HG02623 (cell line): Measurements from ENCODE around the gene SLC22A3.

ENCODE experiments used
- ATAC-seq: cut with Tn5 transposase; IDR thresholded peaks from one replicate; pipeline ENCODE4 v1.9.1; 2021; ENCODE audit warnings: moderate library complexity; ENCODE audit not compliant: unreplicated experiment

The SLC22A3 gene

GRCh38 chr6:160398674-160399271, 50.6 kb downstream of the SLC22A3 start:
- peak; percentile 96 for ATAC-seq

GRCh38 chr6:160400446-160400845, 52.3 kb downstream of the SLC22A3 start:
- no peak for ATAC-seq

- no peak for ATAC-seq
Observed at GRCh38 chr6:160408528-160408927, 60.4 kb downstream of the SLC22A3 start.

GRCh38 chr6:160412993-160413392, 64.8 kb downstream of the SLC22A3 start:
- ATAC-seq, result no peak

GRCh38 chr6:160417146-160417545, 69.0 kb downstream of the SLC22A3 start:
- ATAC-seq, result no peak

GRCh38 chr6:160417550-160417949, 69.4 kb downstream of the SLC22A3 start:
- no peak for ATAC-seq

GRCh38 chr6:160418370-160418769, 70.2 kb downstream of the SLC22A3 start:
- no peak for ATAC-seq

- no peak for ATAC-seq
Observed at GRCh38 chr6:160419488-160419887, 71.3 kb downstream of the SLC22A3 start.

- no peak for ATAC-seq
Observed at GRCh38 chr6:160420253-160420968, 72.2 kb downstream of the SLC22A3 start.

GRCh38 chr6:160420969-160421556, 72.9 kb downstream of the SLC22A3 start:
- no peak for ATAC-seq

GRCh38 chr6:160421854-160422253, 73.7 kb downstream of the SLC22A3 start:
- ATAC-seq, result no peak

- no peak for ATAC-seq
Observed at GRCh38 chr6:160424256-160424655, 76.1 kb downstream of the SLC22A3 start.

GRCh38 chr6:160426136-160426535, 78.0 kb downstream of the SLC22A3 start:
- no peak for ATAC-seq

- no peak for ATAC-seq
Observed at GRCh38 chr6:160427312-160428068, 79.3 kb downstream of the SLC22A3 start.

GRCh38 chr6:160428069-160428430, 79.9 kb downstream of the SLC22A3 start:
- ATAC-seq, result no peak

- ATAC-seq, result no peak
Observed at GRCh38 chr6:160428818-160429619, 80.8 kb downstream of the SLC22A3 start.

GRCh38 chr6:160429620-160429895, 81.4 kb downstream of the SLC22A3 start:
- no peak for ATAC-seq

GRCh38 chr6:160430203-160430602, 82.0 kb downstream of the SLC22A3 start:
- no peak for ATAC-seq

GRCh38 chr6:160430751-160431150, 82.6 kb downstream of the SLC22A3 start:
- ATAC-seq, result no peak

- no peak for ATAC-seq
Observed at GRCh38 chr6:160431226-160431625, 83.0 kb downstream of the SLC22A3 start.

- ATAC-seq, result no peak
Observed at GRCh38 chr6:160431791-160432404, 83.7 kb downstream of the SLC22A3 start.
